Transverse colon (tissue), 4 donors: ENCODE data around the gene BTD.

Experiments
- POLR2A ChIP-seq: fragments of 450-650 bp; IDR thresholded peaks from one replicate; pipeline ENCODE4 v1.6.1; 2016; ENCODE audit warnings: antibody characterized with exemption, mild to moderate bottlenecking, moderate library complexity
- POLR2AphosphoS5 ChIP-seq, 3 donors: sonication (generic); formaldehyde crosslinking; IDR thresholded peaks; one replicate each; pipeline ENCODE4 v1.6.1; 2016; ENCODE audit warnings: antibody characterized with exemption in 3 of 3
- TF ChIP-seq, protein P1 (sequence below), 5 experiments: fragments of 200-600 bp in 3 of 5; fragments of 450-650 bp in 2 of 5; sonication (generic) in 3 of 5; IDR thresholded peaks; 1 replicate in 2 of 5; 2 replicates in 3 of 5; pipeline ENCODE4 v1.5.1; 2016 to 2017; ENCODE audit warnings: antibody characterized with exemption in 5 of 5, inconsistent platforms in 3 of 5, mild to moderate bottlenecking in 2 of 5, moderate library complexity in 1 of 5

DNA sequence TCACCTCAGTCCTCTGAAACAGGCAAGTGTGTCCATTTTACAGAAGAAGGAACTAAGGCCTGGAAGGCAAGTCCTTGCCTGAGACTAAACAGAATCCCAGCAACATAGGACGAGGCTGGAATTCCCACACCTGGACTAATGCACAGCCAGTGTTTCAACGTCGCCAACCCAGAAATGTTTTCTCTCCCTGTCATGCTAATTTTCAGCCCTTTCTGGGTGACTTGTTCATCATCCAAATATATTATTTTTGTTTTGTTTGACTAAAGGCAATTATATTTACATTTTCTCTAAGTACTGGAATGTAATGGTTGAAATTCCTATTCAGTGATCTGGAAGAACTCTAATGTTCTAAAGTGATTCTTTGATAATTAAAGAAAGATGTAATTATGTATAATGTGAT, 51.8 kb downstream of the BTD start:
- TF ChIP-seq, protein P1, sequence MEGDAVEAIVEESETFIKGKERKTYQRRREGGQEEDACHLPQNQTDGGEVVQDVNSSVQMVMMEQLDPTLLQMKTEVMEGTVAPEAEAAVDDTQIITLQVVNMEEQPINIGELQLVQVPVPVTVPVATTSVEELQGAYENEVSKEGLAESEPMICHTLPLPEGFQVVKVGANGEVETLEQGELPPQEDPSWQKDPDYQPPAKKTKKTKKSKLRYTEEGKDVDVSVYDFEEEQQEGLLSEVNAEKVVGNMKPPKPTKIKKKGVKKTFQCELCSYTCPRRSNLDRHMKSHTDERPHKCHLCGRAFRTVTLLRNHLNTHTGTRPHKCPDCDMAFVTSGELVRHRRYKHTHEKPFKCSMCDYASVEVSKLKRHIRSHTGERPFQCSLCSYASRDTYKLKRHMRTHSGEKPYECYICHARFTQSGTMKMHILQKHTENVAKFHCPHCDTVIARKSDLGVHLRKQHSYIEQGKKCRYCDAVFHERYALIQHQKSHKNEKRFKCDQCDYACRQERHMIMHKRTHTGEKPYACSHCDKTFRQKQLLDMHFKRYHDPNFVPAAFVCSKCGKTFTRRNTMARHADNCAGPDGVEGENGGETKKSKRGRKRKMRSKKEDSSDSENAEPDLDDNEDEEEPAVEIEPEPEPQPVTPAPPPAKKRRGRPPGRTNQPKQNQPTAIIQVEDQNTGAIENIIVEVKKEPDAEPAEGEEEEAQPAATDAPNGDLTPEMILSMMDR (IDR thresholded peaks at IDR 0.05): no peak
- no peak for TF ChIP-seq POLR2A
- TF ChIP-seq POLR2AphosphoS5 (IDR thresholded peaks at IDR 0.05): no peak
